SK-N-SH (cell line): Measurements from ENCODE around the gene COL24A1. TPM values are rescaled to one million over a fixed set of nuclear protein-coding genes. Genes with fewer than 3 reads are reported as not detected.

Experiments used
- CTCF ChIA-PET: fragments of 300-600, 350-600 bp; formaldehyde crosslinking; extraction: SDS; loops from one replicate; lab custom pipeline; 2021; lab: Yijun Ruan, JAX
- POLR2A ChIA-PET: fragments of 350-600 bp; sonication (Branson Sonifier 250); formaldehyde crosslinking; extraction: SDS; loops from one replicate; lab custom pipeline; 2020; ENCODE audit warnings: antibody characterized with exemption, inconsistent platforms; lab: Yijun Ruan, JAX
- DNase-seq: peaks from one replicate; pipeline ENCODE4 v3.0.0; 2012
- H2AFZ ChIP-seq: fragments of 200-600 bp; sonication (generic); 2 replicates; pipeline ENCODE4 v1.8.1; 2016; ENCODE audit warnings: antibody characterized with exemption, mild to moderate bottlenecking, low read depth
- H3F3A ChIP-seq: fragments of 200-600 bp; sonication (generic); replicated peaks from 2 replicates; pipeline ENCODE3; 2016; ENCODE audit warnings: antibody characterized with exemption, mild to moderate bottlenecking; ENCODE audit not compliant: insufficient read depth
- H3K27ac ChIP-seq, 2 experiments: fragments of 200-500 bp in 1 of 2; fragments of 200-600 bp in 1 of 2; sonication (Bioruptor generic) in 1 of 2; sonication (generic), shearing (Covaris generic) in 1 of 2; 2 replicates each; pipeline versions ENCODE4 v1.5.1 to v1.6.1; 2014 to 2016; ENCODE audit warnings: low read depth in 2 of 2, inconsistent platforms in 1 of 2, low read length in 1 of 2, mild to moderate bottlenecking in 1 of 2, mixed read lengths in 1 of 2
- H3K27me3 ChIP-seq: fragments of 200-600 bp; sonication (generic), shearing (Covaris generic); 2 replicates; pipeline ENCODE4 v1.6.1; 2016; ENCODE audit warnings: mixed run types; ENCODE audit not compliant: insufficient read depth
- H3K36me3 ChIP-seq, 2 experiments: fragments of 200-500 bp in 1 of 2; fragments of 200-600 bp in 1 of 2; sonication (Bioruptor generic) in 1 of 2; sonication (generic) in 1 of 2; replicated peaks in 1 of 2; 2 replicates each; pipeline versions ENCODE3 to v1.5.1; 2014 to 2016; ENCODE audit warnings: low read length in 1 of 2, mild to moderate bottlenecking in 1 of 2; ENCODE audit not compliant: insufficient read depth in 2 of 2, control insufficient read depth in 1 of 2
- H3K4me1 ChIP-seq, 2 experiments: fragments of 200-500 bp in 1 of 2; fragments of 200-600 bp in 1 of 2; sonication (Bioruptor generic) in 1 of 2; sonication (generic), shearing (Covaris generic) in 1 of 2; 2 replicates each; pipeline versions ENCODE4 v1.5.1 to v1.6.1; 2014 to 2016; ENCODE audit warnings: low read depth in 1 of 2, low read length in 1 of 2, mixed run types in 1 of 2; ENCODE audit not compliant: insufficient read depth in 2 of 2, control insufficient read depth in 1 of 2
- H3K4me2 ChIP-seq: fragments of 200-600 bp; sonication (generic), shearing (Covaris generic); 2 replicates; pipeline ENCODE4 v1.6.1; 2017; ENCODE audit warnings: mixed run types
- H3K4me3 ChIP-seq, 2 experiments: fragments of 200-500 bp in 1 of 2; fragments of 200-600 bp in 1 of 2; sonication (Bioruptor generic) in 1 of 2; sonication (generic), shearing (Covaris generic) in 1 of 2; 2 replicates each; pipeline versions ENCODE4 v1.5.1 to v1.8.1; 2014 to 2016; ENCODE audit warnings: low read depth in 2 of 2, inconsistent platforms in 1 of 2, low read length in 1 of 2, mild to moderate bottlenecking in 1 of 2, mixed read lengths in 1 of 2, moderate library complexity in 1 of 2
- H3K79me2 ChIP-seq: fragments of 200-600 bp; sonication (generic); 2 replicates; pipeline ENCODE4 v1.8.1; 2017; ENCODE audit warnings: mild to moderate bottlenecking; ENCODE audit not compliant: insufficient read depth
- H3K9ac ChIP-seq: fragments of 200-600 bp; sonication (generic); 2 replicates; pipeline ENCODE4 v1.6.1; 2017; ENCODE audit warnings: mixed run types
- H3K9me2 ChIP-seq: fragments of 200-600 bp; sonication (generic); 2 replicates; pipeline ENCODE4 v1.6.1; 2017; ENCODE audit warnings: mixed run types
- H3K9me3 ChIP-seq: fragments of 200-600 bp; sonication (generic); 2 replicates; pipeline ENCODE4 v1.6.1; 2017; ENCODE audit warnings: mixed run types, mild to moderate bottlenecking, moderate library complexity
- H4K20me1 ChIP-seq: fragments of 200-600 bp; sonication (generic); 2 replicates; pipeline ENCODE4 v1.6.1; 2017; ENCODE audit warnings: mild to moderate bottlenecking, mixed run types; ENCODE audit not compliant: insufficient read depth
- EZH2phosphoT487 ChIP-seq: fragments of 200-600 bp; sonication (generic); IDR thresholded peaks from 2 replicates; pipeline ENCODE4 v1.6.1; 2017; ENCODE audit warnings: low read depth, mixed run types, mild to moderate bottlenecking, antibody characterized with exemption, moderate library complexity, borderline replicate concordance
- FOSL2 ChIP-seq: IDR thresholded peaks from 2 replicates; pipeline ENCODE4 v1.4.0; 2012; ENCODE audit warnings: low read depth, mild to moderate bottlenecking, moderate library complexity, borderline replicate concordance
- FOXM1 ChIP-seq: IDR thresholded peaks from 2 replicates; pipeline ENCODE4 v1.4.0; 2012; ENCODE audit warnings: low read depth, mild to moderate bottlenecking
- GABPA ChIP-seq: IDR thresholded peaks from 2 replicates; pipeline ENCODE4 v1.4.0; 2012; ENCODE audit warnings: low read depth, mild to moderate bottlenecking
- JUND ChIP-seq: IDR thresholded peaks from 2 replicates; pipeline ENCODE4 v1.4.0; 2012
- MAX ChIP-seq: IDR thresholded peaks from 2 replicates; pipeline ENCODE4 v1.4.0; 2012; ENCODE audit warnings: low read depth
- MEF2A ChIP-seq: IDR thresholded peaks from 2 replicates; pipeline ENCODE4 v1.4.0; 2012; ENCODE audit warnings: low read depth, borderline replicate concordance
- MXI1 ChIP-seq: IDR thresholded peaks from 2 replicates; pipeline ENCODE4 v1.6.1; 2012; ENCODE audit warnings: mild to moderate bottlenecking, low read depth, low read length, improper control_type of control experiment
- NFIC ChIP-seq: IDR thresholded peaks from 2 replicates; pipeline ENCODE4 v1.4.0; 2012; ENCODE audit warnings: borderline replicate concordance
- POLR2AphosphoS5 ChIP-seq: IDR thresholded peaks from 2 replicates; pipeline ENCODE4 v1.6.1; 2012; ENCODE audit warnings: low read depth, low read length
- RAD21 ChIP-seq: IDR thresholded peaks from 2 replicates; pipeline ENCODE4 v1.6.1; 2012; ENCODE audit warnings: mild to moderate bottlenecking, low read length
- RFX5 ChIP-seq: IDR thresholded peaks from 2 replicates; pipeline ENCODE4 v1.6.1; 2012; ENCODE audit warnings: mild to moderate bottlenecking, improper control_type of control experiment, low read length
- SIN3A ChIP-seq: IDR thresholded peaks from 2 replicates; pipeline ENCODE4 v1.6.1; 2012; ENCODE audit warnings: low read depth, mild to moderate bottlenecking, low read length, moderate library complexity, borderline replicate concordance
- SMC3 ChIP-seq: IDR thresholded peaks from 2 replicates; pipeline ENCODE4 v1.6.1; 2012; ENCODE audit warnings: low read depth, low read length, improper control_type of control experiment
- TAF1 ChIP-seq: IDR thresholded peaks from 2 replicates; pipeline ENCODE4 v1.6.1; 2012; ENCODE audit warnings: low read depth, mild to moderate bottlenecking, low read length, moderate library complexity, borderline replicate concordance
- TCF12 ChIP-seq: IDR thresholded peaks from 2 replicates; pipeline ENCODE4 v1.4.0; 2012
- TEAD4 ChIP-seq: IDR thresholded peaks from 2 replicates; pipeline ENCODE4 v1.4.0; 2012; ENCODE audit warnings: mild to moderate bottlenecking, borderline replicate concordance; ENCODE audit not compliant: insufficient read depth
- YY1 ChIP-seq: IDR thresholded peaks from 2 replicates; pipeline ENCODE4 v1.4.0; 2012; ENCODE audit warnings: low read depth, mild to moderate bottlenecking
- ZBTB33 ChIP-seq: IDR thresholded peaks from 2 replicates; pipeline ENCODE4 v1.4.0; 2012; ENCODE audit warnings: low read depth, borderline replicate concordance
- WGBS: methylation state at CpG from one replicate; pipeline ENCODE4 v1.1.6; 2017; ENCODE audit warnings: low lambda C conversion rate; 5-methylcytosine and 5-hydroxymethylcytosine counted together
- polyA plus RNA-seq, 3 experiments: library from polyadenylated mRNA; depleted of rRNA; stranded (reverse); fragments of >200 nt; gene quantifications; 2 replicates each; pipeline ENCODE4 v1.2.3, GENCODE V29; 2012
- TF ChIP-seq, protein P1 (sequence below): fragments of 150-350 bp; IDR thresholded peaks from 2 replicates; pipeline ENCODE4 v1.6.1; 2017; ENCODE audit warnings: antibody characterized with exemption, low read length, low read depth, borderline replicate concordance

Gene COL24A1
- polyA plus RNA-seq, 1 of the 3 experiments (the other 2 are of a cell fraction): not detected

DNA sequence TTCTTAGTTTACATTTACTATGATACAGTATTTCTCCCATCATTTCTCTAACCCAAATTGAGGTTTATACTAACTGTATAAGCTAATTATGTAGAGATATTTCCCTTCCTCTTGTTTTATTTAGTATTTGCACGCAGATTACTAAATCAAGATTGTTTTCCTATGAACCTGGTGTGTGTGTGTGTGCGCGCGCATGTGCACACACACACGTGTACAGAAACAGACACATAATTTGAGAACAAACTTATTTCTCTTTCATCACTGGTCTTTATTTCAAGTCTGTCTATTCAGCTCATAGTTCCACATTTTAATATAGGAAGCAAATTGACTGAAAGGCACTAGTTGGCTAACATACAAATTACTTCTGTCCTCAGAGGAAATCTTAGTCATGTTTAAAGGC lies 19.7 kb upstream of the COL24A1 start (continued):
- TF ChIP-seq TAF1 (no peak), SIN3A (no peak), GABPA (no peak), RFX5 (no peak), TEAD4 (no peak), FOXM1 (no peak), JUND (no peak), NFIC (no peak), TCF12 (no peak), POLR2AphosphoS5 (no peak), YY1 (no peak), FOSL2 (no peak), MEF2A (no peak)

GRCh38 chr1:86175756-86176155 lies 19.2 kb upstream of the COL24A1 start:
- POLR2A ChIA-PET: no interaction called here
- CTCF ChIA-PET: interaction anchor here (1.0 kb wide), 1 partner anchor 158 kb away, joined by 4 read pairs; no protein-coding TSS in a partner anchor
- no peak for DNase-seq

More at GRCh38 chr1:86175756-86176155, 19.2 kb upstream of the COL24A1 start:
- H3K4me2 ChIP-seq: no peak overlapping the region
- H3K27me3 ChIP-seq: no peaks in the 10 kb centered on the region; the same call in 1 of the 2 replicates
- H3F3A ChIP-seq: no peaks in the 10 kb centered on the region
- 4% methylated on average over 5 of the region's 5 CpGs for WGBS
- H3K9ac ChIP-seq: no peak overlapping the region
- H3K79me2 ChIP-seq: no peaks in the 10 kb centered on the region
- no peaks in the 10 kb centered on the region for H3K9me3 ChIP-seq
- no peak overlapping the region for H3K27ac ChIP-seq
- no peak overlapping the region for H2AFZ ChIP-seq
- no peak overlapping the region for H3K4me3 ChIP-seq
- H3K4me1 ChIP-seq: no peaks in the 10 kb centered on the region
- H3K36me3 ChIP-seq: no peaks in the 10 kb centered on the region
- no peaks in the 10 kb centered on the region for H3K9me2 ChIP-seq
- no peak for TF ChIP-seq MAX
- TF ChIP-seq, protein P1, sequence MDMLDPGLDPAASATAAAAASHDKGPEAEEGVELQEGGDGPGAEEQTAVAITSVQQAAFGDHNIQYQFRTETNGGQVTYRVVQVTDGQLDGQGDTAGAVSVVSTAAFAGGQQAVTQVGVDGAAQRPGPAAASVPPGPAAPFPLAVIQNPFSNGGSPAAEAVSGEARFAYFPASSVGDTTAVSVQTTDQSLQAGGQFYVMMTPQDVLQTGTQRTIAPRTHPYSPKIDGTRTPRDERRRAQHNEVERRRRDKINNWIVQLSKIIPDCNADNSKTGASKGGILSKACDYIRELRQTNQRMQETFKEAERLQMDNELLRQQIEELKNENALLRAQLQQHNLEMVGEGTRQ: no peak
- TF ChIP-seq TAF1: no peak
- no peak for TF ChIP-seq RFX5
- no peak for TF ChIP-seq EZH2phosphoT487
- TF ChIP-seq ZBTB33: no peak
- no peak for TF ChIP-seq MXI1
- TF ChIP-seq YY1: no peak
- no peak for TF ChIP-seq RAD21
- TF ChIP-seq NFIC: no peak
- TF ChIP-seq SMC3: no peak
- no peaks in the 10 kb centered on the region for H4K20me1 ChIP-seq
